Neural cell (in vitro differentiated cells): ENCODE data around the gene MAGI2. TPM values are rescaled to one million over a fixed set of nuclear protein-coding genes. Genes with fewer than 3 reads are reported as not detected.

Source experiments
- H2AFZ ChIP-seq: fragments of 200-600, 300-800 bp; sonication (generic), shearing (Covaris generic); 2 replicates; pipeline ENCODE4 v1.6.0; 2014; ENCODE audit warnings: low read depth, mild to moderate bottlenecking, antibody characterized with exemption, low read length, moderate library complexity
- H3F3A ChIP-seq: fragments of 200-600 bp; shearing (Covaris generic); 2 replicates; pipeline ENCODE4 v1.6.1; 2016; ENCODE audit warnings: mild to moderate bottlenecking, moderate library complexity, mixed read lengths, antibody characterized with exemption, low read length; ENCODE audit not compliant: insufficient read depth, poor library complexity, severe bottlenecking
- H3K27ac ChIP-seq: fragments of 200-600, 300-800 bp; sonication (generic), shearing (Covaris generic); 2 replicates; pipeline ENCODE4 v1.5.1; 2014; ENCODE audit warnings: mild to moderate bottlenecking, low read length, moderate library complexity
- H3K27me3 ChIP-seq: fragments of 300-800, 200-600 bp; sonication (generic), shearing (Covaris generic); 2 replicates; pipeline ENCODE4 v1.6.0; 2014; ENCODE audit warnings: mild to moderate bottlenecking, low read depth, low read length, moderate library complexity; ENCODE audit not compliant: insufficient read depth
- H3K36me3 ChIP-seq: fragments of 300-800, 200-600 bp; sonication (generic), shearing (Covaris generic); 2 replicates; pipeline ENCODE4 v1.5.1; 2014; ENCODE audit warnings: mild to moderate bottlenecking, antibody characterized with exemption, low read length, moderate library complexity; ENCODE audit not compliant: insufficient read depth
- H3K4me2 ChIP-seq: fragments of 300-800, 200-600 bp; sonication (generic), shearing (Covaris generic); 2 replicates; pipeline ENCODE4 v1.6.0; 2014; ENCODE audit warnings: mild to moderate bottlenecking, low read length
- H3K4me3 ChIP-seq: fragments of 300-800, 200-600 bp; sonication (generic), shearing (Covaris generic); 2 replicates; pipeline ENCODE4 v1.5.1; 2014; ENCODE audit warnings: mild to moderate bottlenecking, low read length, moderate library complexity
- H3K79me2 ChIP-seq: fragments of 200-600 bp; shearing (Covaris generic); replicated peaks from 2 replicates; pipeline ENCODE4 v1.6.0; 2014; ENCODE audit warnings: mild to moderate bottlenecking, low read length, moderate library complexity; ENCODE audit not compliant: insufficient read depth
- H3K9ac ChIP-seq: fragments of 300-800, 200-600 bp; sonication (generic), shearing (Covaris generic); 2 replicates; pipeline ENCODE4 v1.6.1; 2016; ENCODE audit warnings: mild to moderate bottlenecking, low read length, mixed read lengths
- H3K9me2 ChIP-seq: fragments of 200-600 bp; shearing (Covaris generic); 2 replicates; pipeline ENCODE4 v1.6.1; 2016; ENCODE audit warnings: mild to moderate bottlenecking, low read length, mixed read lengths; ENCODE audit not compliant: insufficient read depth
- H3K9me3 ChIP-seq: fragments of 200-600, 300-800 bp; sonication (generic), shearing (Covaris generic); 2 replicates; pipeline ENCODE4 v1.6.1; 2016; ENCODE audit warnings: mild to moderate bottlenecking, mixed run types, low read length, moderate library complexity, mixed read lengths
- H4K20me1 ChIP-seq: fragments of 200-600 bp; shearing (Covaris generic); 2 replicates; pipeline ENCODE4 v1.6.1; 2016; ENCODE audit warnings: mild to moderate bottlenecking, mixed run types; ENCODE audit not compliant: insufficient read depth
- EP300 ChIP-seq: fragments of 450-650 bp; conservative IDR thresholded peaks from 2 replicates; pipeline ENCODE4 v1.6.1; 2014; ENCODE audit warnings: antibody characterized with exemption, mild to moderate bottlenecking, moderate library complexity; ENCODE audit not compliant: poor library complexity, severe bottlenecking
- EZH2 ChIP-seq: fragments of 200-600, 300-800 bp; shearing (Covaris generic), sonication (generic); IDR thresholded peaks from 2 replicates; pipeline ENCODE4 v1.6.1; 2014; ENCODE audit warnings: antibody characterized with exemption, low read length, borderline replicate concordance, mild to moderate bottlenecking; ENCODE audit not compliant: insufficient read depth, poor library complexity, severe bottlenecking
- MXI1 ChIP-seq: fragments of 450-650 bp; conservative IDR thresholded peaks from 2 replicates; pipeline ENCODE4 v1.6.1; 2014; ENCODE audit warnings: antibody characterized with exemption, mild to moderate bottlenecking; ENCODE audit not compliant: poor library complexity, severe bottlenecking
- POLR2AphosphoS5 ChIP-seq: IDR thresholded peaks from 2 replicates; pipeline ENCODE4 v1.6.1; 2012
- RAD21 ChIP-seq: fragments of 450-650 bp; conservative IDR thresholded peaks from 2 replicates; pipeline ENCODE4 v1.6.1; 2014; ENCODE audit warnings: antibody characterized with exemption, mild to moderate bottlenecking, moderate library complexity
- SMC3 ChIP-seq: fragments of 450-650 bp; conservative IDR thresholded peaks from 2 replicates; pipeline ENCODE4 v1.6.1; 2014; ENCODE audit warnings: antibody characterized with exemption, mild to moderate bottlenecking, moderate library complexity; ENCODE audit not compliant: poor library complexity
- TAF1 ChIP-seq: IDR thresholded peaks from 2 replicates; pipeline ENCODE4 v1.6.1; 2012; ENCODE audit warnings: low read depth
- polyA plus RNA-seq: library from polyadenylated mRNA; depleted of rRNA; stranded (reverse); fragments of >200 nt; gene quantifications from 2 replicates; pipeline ENCODE4 v1.2.3, GENCODE V29; 2014
- TF ChIP-seq, protein P1 (sequence below): fragments of 450-650 bp; IDR thresholded peaks from 2 replicates; pipeline ENCODE4 v1.5.1; 2014; ENCODE audit warnings: antibody characterized with exemption, mild to moderate bottlenecking, moderate library complexity; ENCODE audit not compliant: poor library complexity, severe bottlenecking
- TF ChIP-seq, protein P2 (sequence below): IDR thresholded peaks from 2 replicates; pipeline ENCODE4 v1.6.1; 2012; ENCODE audit warnings: borderline replicate concordance

The MAGI2 gene
- polyA plus RNA-seq, 1 donor from 2014 or later: 19.3 TPM

DNA sequence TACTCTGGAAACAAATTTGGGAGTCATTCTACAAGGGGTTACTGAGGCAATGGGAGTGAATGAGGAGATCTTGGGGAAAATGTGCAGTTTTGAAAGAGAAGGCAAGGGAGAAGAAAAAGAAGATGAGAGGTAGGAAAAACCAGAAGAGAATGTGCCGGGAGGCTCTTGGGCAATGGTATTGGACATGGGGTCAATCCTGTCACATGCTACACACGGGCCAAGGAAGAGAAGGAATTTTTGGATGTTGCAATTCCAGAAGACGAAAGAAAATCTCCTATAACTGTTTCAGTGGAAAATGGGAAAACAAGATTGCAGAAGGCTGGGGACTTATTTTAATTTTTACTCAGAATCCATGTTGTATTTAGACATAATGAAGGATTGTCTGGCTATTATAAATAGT, 1039.9 kb downstream of the MAGI2 start:
- Histone ChIP-seq H2AFZ (no peak overlapping the region), H4K20me1 (no peaks in the 10 kb centered on the region), H3K36me3 (no peaks in the 10 kb centered on the region), H3K9me3 (no peaks in the 10 kb centered on the region), H3K9ac (no peak overlapping the region), H3K4me3 (no peak overlapping the region), H3K4me2 (no peak overlapping the region), H3K9me2 (no peaks in the 10 kb centered on the region), H3K27me3 (no peaks in the 10 kb centered on the region), H3K27ac (no peak overlapping the region), H3F3A (no peaks in the 10 kb centered on the region), H3K79me2 (no peaks in the 10 kb centered on the region)
- no peak for TF ChIP-seq SMC3
- TF ChIP-seq MXI1: no peak
- TF ChIP-seq EZH2: no peak
- TF ChIP-seq, protein P1, sequence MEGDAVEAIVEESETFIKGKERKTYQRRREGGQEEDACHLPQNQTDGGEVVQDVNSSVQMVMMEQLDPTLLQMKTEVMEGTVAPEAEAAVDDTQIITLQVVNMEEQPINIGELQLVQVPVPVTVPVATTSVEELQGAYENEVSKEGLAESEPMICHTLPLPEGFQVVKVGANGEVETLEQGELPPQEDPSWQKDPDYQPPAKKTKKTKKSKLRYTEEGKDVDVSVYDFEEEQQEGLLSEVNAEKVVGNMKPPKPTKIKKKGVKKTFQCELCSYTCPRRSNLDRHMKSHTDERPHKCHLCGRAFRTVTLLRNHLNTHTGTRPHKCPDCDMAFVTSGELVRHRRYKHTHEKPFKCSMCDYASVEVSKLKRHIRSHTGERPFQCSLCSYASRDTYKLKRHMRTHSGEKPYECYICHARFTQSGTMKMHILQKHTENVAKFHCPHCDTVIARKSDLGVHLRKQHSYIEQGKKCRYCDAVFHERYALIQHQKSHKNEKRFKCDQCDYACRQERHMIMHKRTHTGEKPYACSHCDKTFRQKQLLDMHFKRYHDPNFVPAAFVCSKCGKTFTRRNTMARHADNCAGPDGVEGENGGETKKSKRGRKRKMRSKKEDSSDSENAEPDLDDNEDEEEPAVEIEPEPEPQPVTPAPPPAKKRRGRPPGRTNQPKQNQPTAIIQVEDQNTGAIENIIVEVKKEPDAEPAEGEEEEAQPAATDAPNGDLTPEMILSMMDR: no peak
- TF ChIP-seq POLR2AphosphoS5: no peak
- TF ChIP-seq RAD21: no peak
- no peak for TF ChIP-seq TAF1
- TF ChIP-seq, protein P2, sequence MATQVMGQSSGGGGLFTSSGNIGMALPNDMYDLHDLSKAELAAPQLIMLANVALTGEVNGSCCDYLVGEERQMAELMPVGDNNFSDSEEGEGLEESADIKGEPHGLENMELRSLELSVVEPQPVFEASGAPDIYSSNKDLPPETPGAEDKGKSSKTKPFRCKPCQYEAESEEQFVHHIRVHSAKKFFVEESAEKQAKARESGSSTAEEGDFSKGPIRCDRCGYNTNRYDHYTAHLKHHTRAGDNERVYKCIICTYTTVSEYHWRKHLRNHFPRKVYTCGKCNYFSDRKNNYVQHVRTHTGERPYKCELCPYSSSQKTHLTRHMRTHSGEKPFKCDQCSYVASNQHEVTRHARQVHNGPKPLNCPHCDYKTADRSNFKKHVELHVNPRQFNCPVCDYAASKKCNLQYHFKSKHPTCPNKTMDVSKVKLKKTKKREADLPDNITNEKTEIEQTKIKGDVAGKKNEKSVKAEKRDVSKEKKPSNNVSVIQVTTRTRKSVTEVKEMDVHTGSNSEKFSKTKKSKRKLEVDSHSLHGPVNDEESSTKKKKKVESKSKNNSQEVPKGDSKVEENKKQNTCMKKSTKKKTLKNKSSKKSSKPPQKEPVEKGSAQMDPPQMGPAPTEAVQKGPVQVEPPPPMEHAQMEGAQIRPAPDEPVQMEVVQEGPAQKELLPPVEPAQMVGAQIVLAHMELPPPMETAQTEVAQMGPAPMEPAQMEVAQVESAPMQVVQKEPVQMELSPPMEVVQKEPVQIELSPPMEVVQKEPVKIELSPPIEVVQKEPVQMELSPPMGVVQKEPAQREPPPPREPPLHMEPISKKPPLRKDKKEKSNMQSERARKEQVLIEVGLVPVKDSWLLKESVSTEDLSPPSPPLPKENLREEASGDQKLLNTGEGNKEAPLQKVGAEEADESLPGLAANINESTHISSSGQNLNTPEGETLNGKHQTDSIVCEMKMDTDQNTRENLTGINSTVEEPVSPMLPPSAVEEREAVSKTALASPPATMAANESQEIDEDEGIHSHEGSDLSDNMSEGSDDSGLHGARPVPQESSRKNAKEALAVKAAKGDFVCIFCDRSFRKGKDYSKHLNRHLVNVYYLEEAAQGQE: no peak
- no peak for TF ChIP-seq EP300

DNA sequence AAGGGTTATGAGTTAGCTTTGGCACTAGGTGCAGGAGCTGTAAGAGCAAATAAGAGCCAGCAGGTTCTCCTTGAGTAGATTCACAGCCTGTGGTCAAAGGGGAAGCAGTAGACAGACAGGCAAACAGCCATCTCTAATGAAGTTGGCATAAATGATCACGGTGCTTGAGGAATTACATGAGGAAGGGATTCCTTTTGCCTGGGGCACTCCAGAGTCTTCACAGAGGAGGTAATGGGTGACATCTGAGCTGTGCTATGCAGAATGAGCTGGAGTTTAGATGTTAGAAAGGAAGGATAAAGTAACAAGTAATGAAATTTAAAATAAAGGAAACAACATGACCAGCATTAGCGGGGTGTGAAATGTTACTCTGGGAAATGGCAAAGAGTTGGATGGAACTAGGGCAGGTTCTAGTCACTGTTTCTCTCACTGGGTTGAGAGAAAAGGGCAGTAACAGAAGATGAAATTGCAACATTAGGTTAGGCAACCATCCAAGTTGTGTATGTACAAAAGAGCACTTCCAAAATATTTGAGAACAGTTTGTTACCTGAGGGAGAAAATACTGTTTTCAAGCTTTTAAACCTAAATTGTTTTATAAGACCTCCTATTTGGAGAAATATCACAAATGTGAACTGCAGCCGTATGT, 1041.1 kb downstream of the MAGI2 start:
- H3K27ac ChIP-seq: no peak overlapping the region

More for the DNA sequence above, 1041.1 kb downstream of the MAGI2 start:
- no peaks in the 10 kb centered on the region for H3K9me2 ChIP-seq
- no peaks in the 10 kb centered on the region for H3F3A ChIP-seq
- no peaks in the 10 kb centered on the region for H3K79me2 ChIP-seq
- no peak overlapping the region for H3K9ac ChIP-seq
- no peak overlapping the region for H3K4me3 ChIP-seq
- no peak for TF ChIP-seq SMC3
- TF ChIP-seq MXI1: no peak
- TF ChIP-seq POLR2AphosphoS5: no peak
- no peak for TF ChIP-seq TAF1
- TF ChIP-seq, protein P2: no peak
- TF ChIP-seq EZH2: no peak
- TF ChIP-seq, protein P1: no peak
- H4K20me1 ChIP-seq: no peaks in the 10 kb centered on the region
- H3K9me3 ChIP-seq: no peaks in the 10 kb centered on the region
- H3K27me3 ChIP-seq: no peaks in the 10 kb centered on the region
- no peak overlapping the region for H3K4me2 ChIP-seq
- H3K36me3 ChIP-seq: no peaks in the 10 kb centered on the region
- no peak overlapping the region for H2AFZ ChIP-seq
